Activated T-helper 1 cell treated with anti-CD3 and anti-CD28 coated beads, Interleukin-12 subunit alpha, Interleukin-12 subunit beta, Interleukin-2, Interleukin-4 antibody, amounts not matched to agents 30 ng/mL and 10 ng/mL and 1 ng/mL, durations not matched to agents 14 hours and 24 hours and 36 hours (primary cell): Measurements from ENCODE around the gene RNF168. TPM values are rescaled to one million over a fixed set of nuclear protein-coding genes. Genes with fewer than 3 reads are reported as not detected.
"Not testable (repeated sequence)": the region's sequence is repeated elsewhere in the genome, so short reads cannot be mapped to it uniquely, and the experiment has no call there.

Source experiments
- DNase-seq: peaks from one replicate; pipeline ENCODE4 v3.0.0; 2021; ENCODE audit warnings: low spot score
- H3K27ac Mint-ChIP-seq: one replicate; pipeline ENCODE4 v1.8.0; 2021; ENCODE audit warnings: mild to moderate bottlenecking, mixed read lengths
- H3K27me3 Mint-ChIP-seq: one replicate; pipeline ENCODE4 v1.8.0; 2022; ENCODE audit warnings: mild to moderate bottlenecking, moderate library complexity, mixed read lengths; ENCODE audit not compliant: insufficient read depth
- H3K36me3 Mint-ChIP-seq: one replicate; pipeline ENCODE4 v1.8.0; 2021; ENCODE audit warnings: low read depth, mixed read lengths
- H3K4me1 Mint-ChIP-seq: one replicate; pipeline ENCODE4 v1.8.0; 2021; ENCODE audit warnings: low read depth, mixed read lengths
- H3K4me3 Mint-ChIP-seq: one replicate; pipeline ENCODE4 v1.8.0; 2021; ENCODE audit warnings: mild to moderate bottlenecking, moderate library complexity, mixed read lengths
- H3K9me3 Mint-ChIP-seq: one replicate; pipeline ENCODE4 v1.8.0; 2021; ENCODE audit warnings: mixed read lengths
- intact Hi-C: fragments of 100-400 bp; cut with micrococcal nuclease; formaldehyde crosslinking; loops from one replicate; pipeline ENCODE4 v1.15.1; 2024
- total RNA-seq: library from RNA; stranded (reverse); gene quantifications from 2 replicates; pipeline ENCODE4 v1.2.3, GENCODE V29; 2022

Gene RNF168
- total RNA-seq, 1 donor from 2014 or later = 32.8 TPM

- DNase-seq = no peak
- no peak overlapping the region for H3K27ac Mint-ChIP-seq
- no peaks in the 10 kb centered on the region for H3K27me3 Mint-ChIP-seq
- intact Hi-C loops = loop anchor here (1.0 kb wide), 1 partner anchor 33 kb away; no protein-coding TSS in a partner anchor
- no peaks in the 10 kb centered on the region for H3K4me1 Mint-ChIP-seq
- H3K9me3 Mint-ChIP-seq = no peaks in the 10 kb centered on the region
- H3K36me3 Mint-ChIP-seq = peaks cover 29% of the 10 kb centered on the region
- H3K4me3 Mint-ChIP-seq = no peak overlapping the region
These were observed 17.3 kb downstream of the RNF168 start for GRCh38 chr3:196486263-196486662.

DNA sequence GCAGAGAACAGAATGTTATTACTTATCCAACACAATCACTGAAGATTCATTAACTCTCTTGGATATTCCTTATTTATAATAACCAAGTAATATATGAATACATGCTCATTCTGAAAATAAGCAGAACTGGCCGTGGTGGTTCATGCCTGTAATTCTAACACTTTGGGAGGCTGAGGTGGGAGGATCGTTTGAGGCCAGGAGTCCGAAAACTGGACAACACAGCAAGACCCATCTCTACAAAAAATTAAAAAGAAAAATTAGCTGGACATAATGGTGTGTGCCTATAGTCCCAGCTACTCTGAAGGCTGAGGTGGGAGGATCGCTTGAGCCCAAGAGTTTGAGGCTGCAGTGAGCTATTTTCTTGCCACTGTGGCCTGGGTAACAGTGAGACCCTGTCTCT is 25.9 kb downstream of the RNF168 start:
- Mint-ChIP-seq H3K4me1 (no peaks in the 10 kb centered on the region), H3K4me3 (no peak overlapping the region), H3K27ac (no peak overlapping the region), H3K27me3 (no peaks in the 10 kb centered on the region), H3K36me3 (peaks cover 28% of the 10 kb centered on the region), H3K9me3 (no peaks in the 10 kb centered on the region)
- intact Hi-C loops = no loop called here
- DNase-seq = no peak

DNA sequence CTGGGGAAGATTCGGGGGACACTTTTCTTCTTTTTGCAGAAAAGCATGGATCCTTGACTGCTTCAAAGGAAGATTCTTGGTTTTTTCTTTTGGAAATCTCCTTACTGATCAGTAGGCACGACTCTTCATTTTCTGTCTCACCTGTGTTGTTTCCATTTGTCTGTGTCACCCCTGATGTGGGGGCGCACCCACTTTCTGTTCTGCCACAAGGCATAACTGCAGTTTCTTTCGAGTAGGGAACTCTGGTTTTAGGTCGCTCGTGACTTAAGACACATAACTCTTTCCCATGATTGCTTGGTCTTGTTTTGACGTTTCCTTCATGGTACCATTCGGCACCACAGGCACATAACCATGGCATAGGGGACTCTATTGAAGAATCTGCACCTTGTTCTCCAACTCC is 31.3 kb downstream of the RNF168 start:
- no peak for DNase-seq
- peaks cover 25% of the 10 kb centered on the region for H3K36me3 Mint-ChIP-seq
- no peaks in the 10 kb centered on the region for H3K27me3 Mint-ChIP-seq
- no peak overlapping the region for H3K4me3 Mint-ChIP-seq
- intact Hi-C loops = no loop called here
- peak overlapping the region; percentile 1 for H3K27ac Mint-ChIP-seq
- H3K4me1 Mint-ChIP-seq = peaks cover 17% of the 10 kb centered on the region
- H3K9me3 Mint-ChIP-seq = no peaks in the 10 kb centered on the region

- no peak overlapping the region for H3K27ac Mint-ChIP-seq
- intact Hi-C loops = no loop called here
- H3K36me3 Mint-ChIP-seq = peaks cover 26% of the 10 kb centered on the region
- peaks cover 17% of the 10 kb centered on the region for H3K4me1 Mint-ChIP-seq
- H3K4me3 Mint-ChIP-seq = no peak overlapping the region
- no peak for DNase-seq
- H3K9me3 Mint-ChIP-seq = no peaks in the 10 kb centered on the region
- H3K27me3 Mint-ChIP-seq = no peaks in the 10 kb centered on the region
These were observed 32.0 kb downstream of the RNF168 start for GRCh38 chr3:196471551-196471950.

GRCh38 chr3:196470182-196470581 is 33.4 kb downstream of the RNF168 start:
- H3K27ac Mint-ChIP-seq, intact Hi-C loops, H3K4me3 Mint-ChIP-seq, H3K9me3 Mint-ChIP-seq, DNase-seq, H3K27me3 Mint-ChIP-seq: not testable (repeated sequence)
- peaks cover 17% of the 10 kb centered on the region for H3K4me1 Mint-ChIP-seq
- peaks cover 25% of the 10 kb centered on the region for H3K36me3 Mint-ChIP-seq

DNA sequence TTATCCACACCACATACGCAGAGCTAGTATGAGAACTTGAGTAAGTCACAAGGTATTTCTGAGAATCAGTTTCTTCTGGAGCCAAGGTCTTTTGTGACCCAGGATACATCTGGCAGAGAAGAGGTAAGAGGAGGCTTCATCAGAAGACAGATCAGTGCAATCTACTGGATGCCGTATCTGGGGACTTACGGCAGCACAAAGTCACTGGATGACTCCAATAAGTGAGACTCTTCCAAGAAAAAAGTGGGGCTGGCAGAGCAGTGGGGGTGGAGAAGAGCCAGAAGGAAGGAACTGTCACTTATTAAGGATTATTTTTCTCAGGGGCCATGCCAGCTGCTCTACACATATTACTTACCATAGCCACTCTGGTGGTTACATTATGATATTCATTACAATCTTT is 39.8 kb downstream of the RNF168 start:
- intact Hi-C loops = no loop called here
- no peak overlapping the region for H3K4me3 Mint-ChIP-seq
- no peak overlapping the region for H3K27ac Mint-ChIP-seq
- H3K9me3 Mint-ChIP-seq = peaks cover 12% of the 10 kb centered on the region
- peaks cover 14% of the 10 kb centered on the region for H3K4me1 Mint-ChIP-seq
- peaks cover 22% of the 10 kb centered on the region for H3K36me3 Mint-ChIP-seq
- DNase-seq = no peak
- no peaks in the 10 kb centered on the region for H3K27me3 Mint-ChIP-seq

DNA sequence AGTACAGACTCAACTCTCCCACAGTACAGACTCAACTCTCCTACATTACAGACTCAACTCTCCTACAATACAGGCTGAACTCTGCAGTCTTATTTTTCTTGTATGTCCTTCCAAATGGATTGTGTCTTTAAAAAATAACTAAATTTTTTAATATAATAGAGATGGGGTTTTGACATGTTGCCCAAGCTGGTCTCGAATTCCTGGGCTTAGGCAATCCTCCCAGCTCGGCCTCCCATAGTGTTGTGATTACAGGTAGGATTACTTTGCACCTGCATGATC is 40.2 kb downstream of the RNF168 start:
- Mint-ChIP-seq H3K27me3 (no peaks in the 10 kb centered on the region), H3K9me3 (peaks cover 12% of the 10 kb centered on the region), H3K36me3 (peaks cover 22% of the 10 kb centered on the region), H3K4me3 (no peak overlapping the region), H3K4me1 (peaks cover 12% of the 10 kb centered on the region), H3K27ac (no peak overlapping the region)
- intact Hi-C loops = no loop called here
- DNase-seq = no peak

- H3K27ac Mint-ChIP-seq, intact Hi-C loops, DNase-seq, H3K27me3 Mint-ChIP-seq, H3K4me3 Mint-ChIP-seq: not testable (repeated sequence)
- H3K9me3 Mint-ChIP-seq = peaks cover 12% of the 10 kb centered on the region
- H3K4me1 Mint-ChIP-seq = peaks cover 12% of the 10 kb centered on the region
- H3K36me3 Mint-ChIP-seq = peaks cover 19% of the 10 kb centered on the region
These were observed 40.7 kb downstream of the RNF168 start for GRCh38 chr3:196462680-196463477.

DNA sequence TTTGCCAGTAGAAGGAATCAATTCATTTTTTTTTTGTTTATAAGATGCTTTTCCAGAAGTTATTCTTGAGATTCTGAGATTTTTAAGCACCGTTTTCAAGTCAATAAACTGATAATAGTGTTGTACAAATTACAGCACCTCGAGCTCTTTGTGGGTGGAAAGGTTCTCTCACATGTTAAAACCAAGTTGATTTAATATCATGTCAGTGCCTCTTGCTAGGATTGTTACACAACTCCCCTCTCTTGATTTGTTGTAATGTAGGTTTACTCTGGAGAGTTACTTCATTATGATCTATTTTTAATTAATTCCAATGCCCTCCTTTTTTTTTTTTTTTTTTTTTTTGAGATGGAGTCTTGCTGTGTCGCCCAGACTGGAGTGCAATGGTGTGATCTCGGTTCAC is 45.5 kb downstream of the RNF168 start:
- H3K27me3 Mint-ChIP-seq = no peaks in the 10 kb centered on the region
- no peak overlapping the region for H3K27ac Mint-ChIP-seq
- intact Hi-C loops = no loop called here
- no peak for DNase-seq
- H3K9me3 Mint-ChIP-seq = peaks cover 9% of the 10 kb centered on the region
- peaks cover 12% of the 10 kb centered on the region for H3K4me1 Mint-ChIP-seq
- peaks cover 8% of the 10 kb centered on the region for H3K36me3 Mint-ChIP-seq
- no peak overlapping the region for H3K4me3 Mint-ChIP-seq

- H3K27ac Mint-ChIP-seq, DNase-seq, intact Hi-C loops, H3K27me3 Mint-ChIP-seq, H3K9me3 Mint-ChIP-seq, H3K36me3 Mint-ChIP-seq, H3K4me3 Mint-ChIP-seq: not testable (repeated sequence)
- peaks cover 12% of the 10 kb centered on the region for H3K4me1 Mint-ChIP-seq
These were observed 46.1 kb downstream of the RNF168 start for GRCh38 chr3:196457470-196457869.

GRCh38 chr3:196454935-196455334 is 48.6 kb downstream of the RNF168 start:
- DNase-seq = no peak
- intact Hi-C loops = no loop called here
- H3K27me3 Mint-ChIP-seq = no peaks in the 10 kb centered on the region
- no peaks in the 10 kb centered on the region for H3K4me1 Mint-ChIP-seq
- no peaks in the 10 kb centered on the region for H3K9me3 Mint-ChIP-seq
- no peak overlapping the region for H3K4me3 Mint-ChIP-seq
- no peak overlapping the region for H3K27ac Mint-ChIP-seq
- H3K36me3 Mint-ChIP-seq = peaks cover 1% of the 10 kb centered on the region

- H3K27me3 Mint-ChIP-seq, H3K36me3 Mint-ChIP-seq, H3K9me3 Mint-ChIP-seq, DNase-seq, intact Hi-C loops, H3K27ac Mint-ChIP-seq, H3K4me3 Mint-ChIP-seq: not testable (repeated sequence)
- peaks cover 12% of the 10 kb centered on the region for H3K4me1 Mint-ChIP-seq
These were observed 58.2 kb downstream of the RNF168 start for GRCh38 chr3:196445391-196445790.

GRCh38 chr3:196444500-196444894 is 59.1 kb downstream of the RNF168 start:
- Mint-ChIP-seq H3K9me3 (no peaks in the 10 kb centered on the region), H3K27ac (no peak overlapping the region), H3K4me3 (no peak overlapping the region), H3K27me3 (no peaks in the 10 kb centered on the region), H3K4me1 (peaks cover 12% of the 10 kb centered on the region), H3K36me3 (no peaks in the 10 kb centered on the region)
- no peak for DNase-seq
- intact Hi-C loops = no loop called here

DNA sequence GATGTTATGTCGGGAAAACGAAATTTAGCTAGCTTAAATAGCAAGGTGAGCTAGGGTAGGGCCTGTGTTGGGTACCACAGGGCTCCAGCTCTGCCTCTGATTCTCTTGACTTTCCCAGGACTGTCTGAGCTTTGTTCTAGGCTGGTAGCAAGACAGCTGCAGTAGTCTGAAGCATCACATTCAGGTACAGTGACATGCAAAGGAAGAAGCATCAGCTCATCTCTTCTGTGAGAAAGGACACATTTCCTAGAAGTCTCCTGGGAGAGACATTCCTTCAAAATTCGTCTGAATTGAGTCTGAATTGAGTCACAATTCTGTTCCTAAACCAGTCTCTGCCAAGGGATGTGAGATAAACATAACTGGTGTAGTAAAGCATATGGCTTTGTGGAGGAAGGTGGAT is 62.9 kb downstream of the RNF168 start:
- Mint-ChIP-seq H3K27me3 (no peaks in the 10 kb centered on the region), H3K9me3 (no peaks in the 10 kb centered on the region), H3K4me3 (no peak overlapping the region), H3K27ac (no peak overlapping the region), H3K36me3 (no peaks in the 10 kb centered on the region), H3K4me1 (peaks cover 12% of the 10 kb centered on the region)
- no peak for DNase-seq
- intact Hi-C loops = loop anchor here (1.0 kb wide), 1 partner anchor 8 kb away; the partner anchor contains the start of gene UBXN7
